Ascending aorta (tissue), 2 donors: ENCODE data around the gene RNF112. TPM values are rescaled to one million over a fixed set of nuclear protein-coding genes. Genes with fewer than 3 reads are reported as not detected.
A peak's percentile ranks its signal among the peaks of the same experiment; 100 is the strongest.
"Not testable (repeated sequence)": the region's sequence is repeated elsewhere in the genome, so short reads cannot be mapped to it uniquely, and the experiment has no call there.

Source experiments
- DNase-seq, 2 donors: peaks; one replicate each; pipeline ENCODE4 v3.0.0-alpha.2; 2019; ENCODE audit warnings: low spot score in 2 of 2
- H3K27ac ChIP-seq, 2 donors: fragments of 200-600 bp; sonication (generic); one replicate each; pipeline ENCODE4 v1.5.1; 2016 to 2017; ENCODE audit warnings: mild to moderate bottlenecking in 1 of 2
- H3K27me3 ChIP-seq: fragments of 200-600 bp; sonication (generic); one replicate; pipeline ENCODE4 v1.5.1; 2017
- H3K36me3 ChIP-seq, 2 donors: fragments of 200-600 bp; sonication (generic); one replicate each; pipeline ENCODE4 v1.5.1; 2016
- H3K4me1 ChIP-seq, 2 donors: fragments of 200-600 bp; sonication (generic); one replicate each; pipeline ENCODE4 v1.5.1; 2016 to 2017; ENCODE audit warnings: mild to moderate bottlenecking in 1 of 2
- H3K4me3 ChIP-seq, 2 donors: fragments of 200-600 bp; sonication (generic); one replicate each; pipeline ENCODE4 v1.5.1; 2016 to 2017; ENCODE audit warnings: mild to moderate bottlenecking in 1 of 2
- H3K9me3 ChIP-seq, 2 donors: fragments of 200-600 bp; sonication (generic); one replicate each; pipeline ENCODE4 v1.5.1; 2016
- intact Hi-C: fragments of 100-400 bp; cut with DNase I; formaldehyde crosslinking; loops from one replicate; pipeline ENCODE4 v1.15.1; 2023
- total RNA-seq: library from RNA; depleted of rRNA; stranded (reverse); fragments of >200 nt; gene quantifications from one replicate; pipeline ENCODE4 v1.1.0, GENCODE V29; 2016
- TF ChIP-seq, protein P1 (sequence below), 3 experiments: fragments of 200-600 bp in 2 of 3; fragments of 450-650 bp in 1 of 3; sonication (generic) in 2 of 3; IDR thresholded peaks; one replicate each; pipeline ENCODE4 v1.5.1; 2016 to 2019; ENCODE audit warnings: antibody characterized with exemption in 3 of 3, mild to moderate bottlenecking in 1 of 3, moderate library complexity in 1 of 3

Gene RNF112
- total RNA-seq, 1 donor from 2014 or later, result 0.53 TPM

DNA sequence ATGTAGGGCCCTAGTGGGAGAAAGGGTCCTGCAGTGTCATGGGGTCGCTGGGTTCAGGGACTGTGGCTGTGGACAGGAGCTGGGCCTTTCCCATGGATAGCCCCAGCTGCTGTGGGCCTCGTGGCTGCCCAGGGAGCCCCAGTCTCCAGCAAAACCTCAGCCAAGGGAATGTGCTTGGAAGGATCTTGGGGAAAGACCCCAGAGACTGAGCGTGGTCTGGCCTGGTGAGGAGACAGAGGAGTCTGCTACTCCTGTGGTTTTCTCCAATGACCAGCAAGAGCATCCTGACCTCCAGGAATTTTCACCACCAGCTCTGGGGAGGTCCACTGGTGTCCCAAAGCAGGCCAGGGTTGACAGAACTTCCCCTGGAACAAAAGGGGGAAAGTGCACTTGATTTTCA lies 42.3 kb downstream of the RNF112 start:
- no peaks in the 10 kb centered on the region for H3K27me3 ChIP-seq
- H3K27ac ChIP-seq, result no peak overlapping the region
- H3K9me3 ChIP-seq, result no peaks in the 10 kb centered on the region
- intact Hi-C loops, result no loop called here
- no peaks in the 10 kb centered on the region for H3K36me3 ChIP-seq
- H3K4me1 ChIP-seq, result peaks cover 2 to 8% of the 10 kb centered on the region in 2 donors
- TF ChIP-seq, protein P1, sequence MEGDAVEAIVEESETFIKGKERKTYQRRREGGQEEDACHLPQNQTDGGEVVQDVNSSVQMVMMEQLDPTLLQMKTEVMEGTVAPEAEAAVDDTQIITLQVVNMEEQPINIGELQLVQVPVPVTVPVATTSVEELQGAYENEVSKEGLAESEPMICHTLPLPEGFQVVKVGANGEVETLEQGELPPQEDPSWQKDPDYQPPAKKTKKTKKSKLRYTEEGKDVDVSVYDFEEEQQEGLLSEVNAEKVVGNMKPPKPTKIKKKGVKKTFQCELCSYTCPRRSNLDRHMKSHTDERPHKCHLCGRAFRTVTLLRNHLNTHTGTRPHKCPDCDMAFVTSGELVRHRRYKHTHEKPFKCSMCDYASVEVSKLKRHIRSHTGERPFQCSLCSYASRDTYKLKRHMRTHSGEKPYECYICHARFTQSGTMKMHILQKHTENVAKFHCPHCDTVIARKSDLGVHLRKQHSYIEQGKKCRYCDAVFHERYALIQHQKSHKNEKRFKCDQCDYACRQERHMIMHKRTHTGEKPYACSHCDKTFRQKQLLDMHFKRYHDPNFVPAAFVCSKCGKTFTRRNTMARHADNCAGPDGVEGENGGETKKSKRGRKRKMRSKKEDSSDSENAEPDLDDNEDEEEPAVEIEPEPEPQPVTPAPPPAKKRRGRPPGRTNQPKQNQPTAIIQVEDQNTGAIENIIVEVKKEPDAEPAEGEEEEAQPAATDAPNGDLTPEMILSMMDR (IDR thresholded peaks at IDR 0.05), result no peak
- no peak for DNase-seq
- H3K4me3 ChIP-seq, result no peak overlapping the region

DNA sequence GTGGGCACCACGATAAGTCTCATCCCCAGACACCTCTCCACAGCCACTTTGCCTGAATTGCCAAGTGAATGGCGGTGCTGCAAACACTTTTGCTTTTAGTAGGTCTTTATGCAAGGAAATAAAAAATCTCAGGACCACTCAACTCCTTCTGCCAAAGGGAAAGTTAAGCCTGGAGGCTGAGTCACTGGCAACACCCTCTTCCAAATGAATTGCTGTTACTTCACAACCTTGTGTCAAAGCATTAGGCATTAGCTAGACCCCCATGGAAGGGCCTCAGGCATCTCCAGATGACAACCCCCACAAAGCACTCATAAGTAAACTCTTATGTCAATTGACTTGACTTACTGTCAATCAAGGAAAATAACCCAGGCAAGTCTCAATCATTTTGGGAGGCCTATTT lies 43.0 kb downstream of the RNF112 start:
- intact Hi-C loops, result no loop called here
- TF ChIP-seq, protein P1 (IDR thresholded peaks at IDR 0.05), result no peak

DNA sequence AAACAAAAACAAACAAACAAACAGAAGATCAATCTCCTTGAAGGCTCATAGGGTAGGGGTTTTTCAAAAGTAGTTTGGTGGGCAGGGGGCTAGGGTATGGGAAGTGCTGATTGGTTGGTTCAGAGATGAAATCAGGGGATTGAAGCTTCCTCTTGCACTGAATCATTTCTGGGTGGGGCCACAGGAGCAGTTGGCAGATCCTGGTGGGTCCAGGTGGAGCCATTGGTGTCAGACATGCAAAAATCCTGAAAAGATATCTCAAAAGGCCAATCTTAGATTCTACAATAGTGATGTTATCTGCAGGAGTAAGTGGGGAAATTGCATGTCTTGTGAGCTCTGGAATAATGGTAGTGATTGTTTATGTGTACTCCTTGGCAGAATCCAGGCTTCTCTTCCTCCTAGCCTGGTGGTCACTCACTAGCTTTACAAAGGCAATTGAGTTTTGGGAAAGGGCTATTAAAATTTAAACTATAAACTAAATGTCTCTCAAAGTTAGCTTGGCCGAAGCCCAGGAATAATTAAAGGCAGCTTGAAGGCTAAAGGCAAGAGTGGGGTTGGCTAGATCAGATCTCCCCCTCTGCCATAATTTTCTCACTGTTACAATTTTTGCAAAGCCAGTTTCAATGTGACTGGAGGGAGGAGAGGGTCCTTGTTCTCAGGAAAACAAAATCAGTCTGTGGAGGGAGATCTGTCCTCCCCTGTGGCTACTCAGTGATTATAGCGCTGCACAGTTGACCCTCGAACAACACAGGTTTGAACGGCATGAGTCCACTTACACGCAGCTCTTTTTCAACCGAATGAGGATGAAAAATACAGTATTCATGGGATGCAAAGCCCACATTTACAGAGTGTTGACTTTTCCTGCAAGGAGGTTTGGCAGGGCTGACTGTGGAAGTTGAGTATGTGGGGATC lies 45.2 kb downstream of the RNF112 start:
- intact Hi-C loops, result no loop called here
- Histone ChIP-seq H3K4me1 (peaks cover 0 to 2% of the 10 kb centered on the region in 2 donors), H3K36me3 (no peaks in the 10 kb centered on the region), H3K4me3 (no peak overlapping the region), H3K27ac (no peak overlapping the region), H3K9me3 (no peaks in the 10 kb centered on the region), H3K27me3 (no peaks in the 10 kb centered on the region)
- TF ChIP-seq, protein P1 (IDR thresholded peaks at IDR 0.05), result no peak
- DNase-seq, result peak in 1 of 2 donors; percentile 19

More for the DNA sequence above, 43.0 kb downstream of the RNF112 start:
- Histone ChIP-seq H3K4me3 (no peak overlapping the region), H3K36me3 (no peaks in the 10 kb centered on the region), H3K27ac (no peak overlapping the region), H3K9me3 (no peaks in the 10 kb centered on the region), H3K4me1 (peaks cover 0 to 3% of the 10 kb centered on the region in 2 donors), H3K27me3 (no peaks in the 10 kb centered on the region)
- peak in 1 of 2 donors; percentile 15 for DNase-seq

DNA sequence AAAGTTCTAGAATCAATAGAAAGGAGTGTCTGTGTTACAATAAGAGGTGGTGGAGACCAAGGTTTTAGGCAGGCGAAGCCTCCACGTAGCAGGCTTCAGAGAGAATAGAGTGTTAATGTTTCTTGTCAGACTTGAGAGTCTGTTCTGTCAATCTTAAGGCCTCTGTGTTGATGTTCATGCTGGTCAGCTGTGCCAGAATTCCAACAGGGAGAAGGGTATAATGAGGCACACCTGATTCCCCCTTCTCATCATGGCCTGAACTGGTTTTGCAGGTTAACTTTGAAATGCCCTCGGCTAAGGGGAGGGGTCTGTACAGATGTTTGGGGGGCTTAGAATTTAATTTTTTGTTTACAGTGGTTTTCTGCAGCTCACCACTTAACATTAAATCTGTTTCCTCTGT lies 46.0 kb downstream of the RNF112 start:
- Histone ChIP-seq H3K27me3 (no peaks in the 10 kb centered on the region), H3K4me3 (no peak overlapping the region), H3K4me1 (peaks cover 0 to 2% of the 10 kb centered on the region in 2 donors), H3K27ac (no peak overlapping the region), H3K9me3 (no peaks in the 10 kb centered on the region), H3K36me3 (no peaks in the 10 kb centered on the region)
- intact Hi-C loops, result no loop called here
- TF ChIP-seq, protein P1 (IDR thresholded peaks at IDR 0.05), result no peak
- DNase-seq, result peak in 1 of 2 donors; percentile 19

DNA sequence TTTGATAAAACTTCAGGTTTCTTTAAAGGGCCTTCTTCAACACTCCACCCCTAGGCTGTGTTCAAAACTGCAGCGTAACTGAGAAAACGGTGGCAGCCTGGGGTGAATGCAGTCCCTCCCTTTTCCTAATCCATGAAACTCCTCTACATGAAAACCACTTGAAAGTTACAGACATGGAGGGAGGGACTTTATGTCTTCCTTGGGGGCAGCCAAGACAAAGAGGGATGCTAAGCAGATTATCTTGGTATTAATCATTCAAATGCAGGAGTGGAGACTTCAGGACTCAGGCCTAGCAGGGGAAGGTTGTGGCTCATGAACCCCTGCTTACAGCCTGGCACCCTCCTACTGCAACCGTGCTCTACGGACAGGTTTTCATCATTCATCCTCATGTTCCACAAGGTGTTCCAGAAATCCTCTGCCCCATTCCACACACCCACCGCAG lies 46.8 kb downstream of the RNF112 start:
- TF ChIP-seq, protein P1 (IDR thresholded peaks at IDR 0.05), result no peak

DNA sequence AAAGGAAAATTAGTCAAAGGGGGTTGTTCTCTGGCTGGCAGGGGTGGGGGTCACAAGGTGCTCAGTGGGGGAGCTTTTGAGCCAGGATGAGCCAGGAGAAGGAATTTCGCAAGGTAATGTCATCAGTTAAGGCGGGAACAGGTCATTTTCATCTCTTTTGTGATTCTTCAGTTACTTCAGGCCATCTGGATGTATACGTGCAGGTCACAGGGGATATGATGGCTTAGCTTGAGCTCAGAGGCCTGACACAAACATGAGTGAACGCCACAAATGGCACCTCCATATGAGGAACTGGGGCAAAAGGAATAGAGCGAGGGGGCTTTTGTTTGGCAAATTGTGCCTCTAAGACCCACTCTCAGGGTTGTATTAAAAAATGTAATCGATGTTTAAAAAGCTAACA lies 47.4 kb downstream of the RNF112 start:
- intact Hi-C loops, H3K27ac ChIP-seq, H3K36me3 ChIP-seq, H3K4me3 ChIP-seq, H3K4me1 ChIP-seq, H3K27me3 ChIP-seq, H3K9me3 ChIP-seq: not testable (repeated sequence)
- DNase-seq, result peak in 1 of 2 donors; percentile 13

More for the DNA sequence above, 46.8 kb downstream of the RNF112 start:
- Histone ChIP-seq H3K4me1 (peaks cover 0 to 2% of the 10 kb centered on the region in 2 donors), H3K9me3 (no peaks in the 10 kb centered on the region), H3K36me3 (no peaks in the 10 kb centered on the region), H3K27ac (no peak overlapping the region), H3K4me3 (no peak overlapping the region), H3K27me3 (no peaks in the 10 kb centered on the region)
- DNase-seq, result peak in 1 of 2 donors; percentile 50
- intact Hi-C loops, result no loop called here

DNA sequence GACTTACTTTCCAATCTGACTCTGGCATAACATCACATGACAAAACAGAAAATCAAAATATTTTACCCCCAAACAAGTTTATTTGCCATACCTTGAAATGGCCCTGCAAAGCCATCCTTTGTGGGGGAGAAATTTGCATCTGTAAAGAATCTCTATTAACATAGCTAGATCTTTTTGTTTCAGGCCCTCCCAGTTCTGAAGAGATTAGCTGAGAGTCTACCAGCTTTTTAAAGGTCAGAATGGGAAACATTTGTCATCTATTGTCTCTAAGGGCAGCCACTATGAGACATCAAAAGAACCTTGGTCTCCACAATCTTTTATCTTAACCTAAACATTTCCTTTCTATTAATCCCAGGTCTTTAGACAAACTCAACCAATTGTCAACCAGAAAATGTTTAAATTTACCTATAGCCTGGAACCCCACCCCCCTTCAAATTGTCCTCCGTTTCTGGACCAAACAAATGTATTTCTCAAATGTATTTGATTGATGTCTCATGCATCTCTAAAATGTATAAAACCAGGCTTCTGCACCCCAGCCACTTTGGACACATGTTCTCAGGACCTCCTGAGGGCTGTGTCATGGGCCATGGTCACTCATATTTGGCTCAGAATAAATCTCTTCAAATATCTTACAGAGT lies 48.1 kb downstream of the RNF112 start:
- DNase-seq, result peak in 1 of 2 donors; percentile 2
- H3K27ac ChIP-seq, H3K27me3 ChIP-seq, intact Hi-C loops, H3K4me1 ChIP-seq, H3K9me3 ChIP-seq, H3K4me3 ChIP-seq, H3K36me3 ChIP-seq: not testable (repeated sequence)
